Left ventricle myocardium superior (tissue), 1 donor: ENCODE data around the gene PLPP4. TPM values are rescaled to one million over a fixed set of nuclear protein-coding genes. Genes with fewer than 3 reads are reported as not detected.

Experiments
- ATAC-seq: fragments of 200-7000 bp; cut with Tn5 transposase; one replicate; pipeline ENCODE4 v1.9.1; 2020; ENCODE audit warnings: mild to moderate bottlenecking, moderate library complexity
- DNase-seq: peaks from one replicate; pipeline ENCODE4 v3.0.0-alpha.2; 2020
- intact Hi-C: fragments of 100-400 bp; cut with micrococcal nuclease; formaldehyde crosslinking; loops from one replicate; pipeline ENCODE4 v1.11.0; 2022
- total RNA-seq: library from RNA; stranded (reverse); fragmentation: NEBNext Ultra II Directional; extraction: Animal tissue kit (Norgen Biotek cat#: 25700); gene quantifications from one replicate; pipeline ENCODE4 v1.2.1, GENCODE V29; 2021
- donor health status: DM: no; HTN: yes; CAD: no; lungs with severe emphysema.

Gene PLPP4
- total RNA-seq, 1 donor from 2014 or later, result not detected

GRCh38 chr10:120555842-120556532, 99.0 kb downstream of the PLPP4 start:
- no peak for ATAC-seq
- no peak for DNase-seq
- intact Hi-C loops, result no loop called here

- intact Hi-C loops, result no loop called here
- ATAC-seq (no peak), DNase-seq (no peak)
Observed at GRCh38 chr10:120557311-120557710, 100.3 kb downstream of the PLPP4 start.

GRCh38 chr10:120559800-120560199, 102.8 kb downstream of the PLPP4 start:
- intact Hi-C loops, result no loop called here
- DNase-seq (no peak), ATAC-seq (no peak)

GRCh38 chr10:120562956-120563355, 105.9 kb downstream of the PLPP4 start:
- DNase-seq (no peak), ATAC-seq (no peak)
- intact Hi-C loops, result no loop called here

- no peak for DNase-seq
- ATAC-seq, result no peak
- intact Hi-C loops, result no loop called here
Observed at GRCh38 chr10:120570418-120570817, 113.4 kb downstream of the PLPP4 start.

GRCh38 chr10:120571266-120571665, 114.2 kb downstream of the PLPP4 start:
- intact Hi-C loops, result no loop called here
- ATAC-seq (no peak), DNase-seq (no peak)

GRCh38 chr10:120572307-120572706, 115.3 kb downstream of the PLPP4 start:
- no peak for ATAC-seq
- intact Hi-C loops, result no loop called here

GRCh38 chr10:120573355-120573754, 116.3 kb downstream of the PLPP4 start:
- ATAC-seq, result no peak
- intact Hi-C loops, result no loop called here
- no peak for DNase-seq

More at GRCh38 chr10:120572307-120572706, 115.3 kb downstream of the PLPP4 start:
- DNase-seq, result no peak

- DNase-seq, result no peak
- no peak for ATAC-seq
- intact Hi-C loops, result no loop called here
Observed at GRCh38 chr10:120574981-120575380, 118.0 kb downstream of the PLPP4 start.

GRCh38 chr10:120575411-120575810, 118.4 kb downstream of the PLPP4 start:
- DNase-seq (no peak), ATAC-seq (no peak)
- intact Hi-C loops, result no loop called here

GRCh38 chr10:120578134-120578533, 121.1 kb downstream of the PLPP4 start:
- ATAC-seq (no peak), DNase-seq (no peak)
- intact Hi-C loops, result no loop called here

- ATAC-seq, result no peak
- intact Hi-C loops, result no loop called here
- no peak for DNase-seq
Observed at GRCh38 chr10:120578890-120579289, 121.9 kb downstream of the PLPP4 start.

GRCh38 chr10:120580918-120581895, 124.2 kb downstream of the PLPP4 start:
- no peak for DNase-seq
- ATAC-seq, result no peak
- intact Hi-C loops, result no loop called here

GRCh38 chr10:120582753-120583152, 125.7 kb downstream of the PLPP4 start:
- DNase-seq (no peak), ATAC-seq (no peak)
- intact Hi-C loops, result no loop called here

GRCh38 chr10:120583424-120584108, 126.5 kb downstream of the PLPP4 start:
- intact Hi-C loops, result no loop called here
- no peak for DNase-seq
- no peak for ATAC-seq

GRCh38 chr10:120584786-120585185, 127.8 kb downstream of the PLPP4 start:
- ATAC-seq (no peak), DNase-seq (no peak)
- intact Hi-C loops, result no loop called here

GRCh38 chr10:120586471-120586872, 129.4 kb downstream of the PLPP4 start:
- ATAC-seq (no peak), DNase-seq (no peak)
- intact Hi-C loops, result no loop called here

- no peak for ATAC-seq
- DNase-seq, result no peak
- intact Hi-C loops, result no loop called here
Observed at GRCh38 chr10:120587061-120587460, 130.0 kb downstream of the PLPP4 start.

- intact Hi-C loops, result no loop called here
- ATAC-seq, result no peak
- no peak for DNase-seq
Observed at GRCh38 chr10:120588311-120588710, 131.3 kb downstream of the PLPP4 start.

- intact Hi-C loops, result no loop called here
- DNase-seq, result no peak
Observed at GRCh38 chr10:120593693-120594092, 136.7 kb downstream of the PLPP4 start.

More at GRCh38 chr10:120593693-120594092, 136.7 kb downstream of the PLPP4 start:
- ATAC-seq, result no peak
